NCI-H526 (cell line): ENCODE measurements around the gene AMDHD2.

Experiments
- DNase-seq, 2 experiments: peaks; one replicate each; lab custom pipeline; 2025; lab: John Stamatoyannopoulos, UW

Gene AMDHD2

GRCh38 chr16:2516391-2517240, 3.6 kb upstream of the AMDHD2 start:
- DNase-seq: no peak

- DNase-seq: no peak
These were observed 2.1 kb upstream of the AMDHD2 start for GRCh38 chr16:2517954-2518605.

GRCh38 chr16:2518823-2519710, 1.1 kb upstream of the AMDHD2 start:
- no peak for DNase-seq

GRCh38 chr16:2519711-2520080, 475 bp upstream of the AMDHD2 start:
- no peak for DNase-seq

GRCh38 chr16:2520784-2521531, 787 bp downstream of the AMDHD2 start:
- DNase-seq: no peak

- DNase-seq: no peak
These were observed 3.6 kb downstream of the AMDHD2 start for GRCh38 chr16:2523801-2524231.

GRCh38 chr16:2524339-2524938, 4.3 kb downstream of the AMDHD2 start:
- DNase-seq: no peak

GRCh38 chr16:2526135-2526534, 6.0 kb downstream of the AMDHD2 start:
- no peak for DNase-seq

- no peak for DNase-seq
These were observed 7.1 kb downstream of the AMDHD2 start for GRCh38 chr16:2527071-2527783.

GRCh38 chr16:2527784-2528100, 7.6 kb downstream of the AMDHD2 start:
- no peak for DNase-seq

- DNase-seq: no peak
These were observed 8.2 kb downstream of the AMDHD2 start for GRCh38 chr16:2528161-2529060.

- DNase-seq: no peak
These were observed 9.1 kb downstream of the AMDHD2 start for GRCh38 chr16:2529061-2529931.

GRCh38 chr16:2529961-2530628, 9.9 kb downstream of the AMDHD2 start:
- no peak for DNase-seq

GRCh38 chr16:2530629-2531318, 10.6 kb downstream of the AMDHD2 start:
- DNase-seq: no peak

- DNase-seq: no peak
These were observed 11.2 kb downstream of the AMDHD2 start, which contains the start of gene CEMP1 for GRCh38 chr16:2531371-2531695. CEMP1 (minus strand) TSS chr16:2531408; CDS start chr16:2531073, 335 bp downstream.

- peak; percentile 82 to 97 for DNase-seq
These were observed 11.7 kb downstream of the AMDHD2 start for GRCh38 chr16:2531696-2532493.
